ENCODE measurements around the gene GPS1. TPM values are rescaled to one million over a fixed set of nuclear protein-coding genes. Genes with fewer than 3 reads are reported as not detected.
A peak's percentile ranks its signal among the peaks of the same experiment; 100 is the strongest.

Gene GPS1
- total and polyA plus RNA-seq, 2 donors (not counting 1 experiment from before 2014, with no cell fraction given), result 80.5 to 124 TPM

DNA sequence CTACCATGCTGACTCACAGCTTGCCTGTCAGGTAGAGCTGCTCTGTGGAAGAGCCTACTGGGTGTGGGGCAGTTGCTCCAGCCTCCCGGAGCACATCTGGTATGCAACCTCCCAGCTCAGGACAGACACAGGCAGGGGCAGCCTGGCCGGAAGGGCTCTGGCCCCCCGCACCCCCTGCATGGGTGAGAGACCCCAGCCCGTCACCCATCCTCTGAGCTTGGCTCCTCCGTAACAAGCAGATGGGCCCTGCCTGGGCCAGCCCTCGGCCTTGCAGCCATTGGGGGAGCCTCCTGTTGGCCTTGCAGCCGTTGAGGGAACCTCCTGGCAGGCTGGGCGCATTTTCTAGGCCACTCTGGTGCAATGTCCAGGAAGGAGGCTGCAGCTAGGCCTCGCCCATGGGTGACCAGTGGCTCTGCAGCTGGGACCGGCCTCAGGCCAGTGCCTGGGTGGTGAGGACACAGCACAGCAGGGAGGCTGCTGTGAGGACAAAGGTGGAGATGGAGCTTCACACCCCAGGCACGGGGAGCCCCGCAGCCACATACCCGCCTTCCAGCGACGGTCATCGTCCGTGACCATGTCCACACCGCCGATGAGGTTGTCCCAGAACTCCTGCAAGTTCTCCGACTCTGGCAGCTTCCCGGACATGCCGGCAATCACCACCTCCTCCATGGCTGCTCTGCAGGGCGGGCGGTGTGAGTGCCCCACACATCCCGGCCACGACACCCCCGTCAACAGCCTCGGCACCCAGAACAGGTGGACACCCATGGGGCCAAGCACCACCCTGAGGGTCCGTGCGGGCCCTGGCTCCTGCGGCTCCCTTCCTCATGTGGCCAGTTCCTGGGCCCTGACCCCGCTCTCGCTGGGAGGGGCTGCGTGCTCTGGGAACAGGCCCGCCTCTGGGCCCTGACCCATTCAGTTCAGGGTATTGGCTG is 44.3 kb downstream of the GPS1 start:
- peak overlapping the region; percentile 50 for H3K4me3 Mint-ChIP-seq
- DNase-seq (no peak), ATAC-seq (ENCODE audit: low read depth) (no peak)
- ChIA-PET CTCF (interaction anchor here (1.0 kb wide), 1 partner anchor 66 kb away, joined by 3 read pairs; no protein-coding TSS in a partner anchor), POLR2A (interaction anchor here (0.6 to 1.2 kb wide), 2 partner anchors 10 to 855 kb away, joined by 3 to 7 read pairs; no protein-coding TSS in a partner anchor)
- H3K36me3 ChIP-seq (replicated peaks in 1 of 2; ENCODE audit: control extremely low read depth in 1 of 2, control insufficient read depth in 1 of 2, extremely low read depth in 1 of 2, insufficient read depth in 2 of 2, low read length in 1 of 2), result peaks cover 0 to 34% of the 10 kb centered on the region in 2 experiments
- H3K9ac ChIP-seq (ENCODE audit: low read length), result no peak overlapping the region
- 97% methylated on average over 33 of the region's 35 CpGs for WGBS (ENCODE audit: insufficient coverage)
- H3K4me1 Mint-ChIP-seq, result peaks cover 9% of the 10 kb centered on the region
- no peaks in the 10 kb centered on the region for H3K27me3 Mint-ChIP-seq
- no peaks in the 10 kb centered on the region for H3K27me3 ChIP-seq (replicated peaks in 1 of 4; ENCODE audit: control extremely low read depth in 1 of 4, control insufficient read depth in 3 of 4, insufficient read depth in 4 of 4, low read length in 3 of 4)
- peaks cover 35% of the 10 kb centered on the region for H3K79me2 ChIP-seq (ENCODE audit: control insufficient read depth, insufficient read depth, low read length)
- peaks cover 16 to 28% of the 10 kb centered on the region in 2 donors for H3K4me1 ChIP-seq (ENCODE audit: control insufficient read depth in 2 of 2, insufficient read depth in 2 of 2, low read length in 2 of 2)
- H3K4me3 ChIP-seq (ENCODE audit: control extremely low read depth in 1 of 5, extremely low read depth in 1 of 5, insufficient read depth in 1 of 5, low read depth in 2 of 5, low read length in 4 of 5), result no peak overlapping the region
- TF ChIP-seq, protein P1, sequence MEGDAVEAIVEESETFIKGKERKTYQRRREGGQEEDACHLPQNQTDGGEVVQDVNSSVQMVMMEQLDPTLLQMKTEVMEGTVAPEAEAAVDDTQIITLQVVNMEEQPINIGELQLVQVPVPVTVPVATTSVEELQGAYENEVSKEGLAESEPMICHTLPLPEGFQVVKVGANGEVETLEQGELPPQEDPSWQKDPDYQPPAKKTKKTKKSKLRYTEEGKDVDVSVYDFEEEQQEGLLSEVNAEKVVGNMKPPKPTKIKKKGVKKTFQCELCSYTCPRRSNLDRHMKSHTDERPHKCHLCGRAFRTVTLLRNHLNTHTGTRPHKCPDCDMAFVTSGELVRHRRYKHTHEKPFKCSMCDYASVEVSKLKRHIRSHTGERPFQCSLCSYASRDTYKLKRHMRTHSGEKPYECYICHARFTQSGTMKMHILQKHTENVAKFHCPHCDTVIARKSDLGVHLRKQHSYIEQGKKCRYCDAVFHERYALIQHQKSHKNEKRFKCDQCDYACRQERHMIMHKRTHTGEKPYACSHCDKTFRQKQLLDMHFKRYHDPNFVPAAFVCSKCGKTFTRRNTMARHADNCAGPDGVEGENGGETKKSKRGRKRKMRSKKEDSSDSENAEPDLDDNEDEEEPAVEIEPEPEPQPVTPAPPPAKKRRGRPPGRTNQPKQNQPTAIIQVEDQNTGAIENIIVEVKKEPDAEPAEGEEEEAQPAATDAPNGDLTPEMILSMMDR (IDR thresholded peaks at IDR 0.05), result no peak
- TF ChIP-seq EZH2 (IDR thresholded peaks at IDR 0.05; ENCODE audit: borderline replicate concordance, insufficient read depth, low read depth, low read length, poor library complexity, severe bottlenecking), result no peak
- H3K9me3 ChIP-seq (ENCODE audit: control extremely low read depth in 1 of 3, control insufficient read depth in 2 of 3, insufficient read depth in 1 of 3, low read length in 2 of 3), result no peaks in the 10 kb centered on the region
- peaks cover 15% of the 10 kb centered on the region for H4K20me1 ChIP-seq (ENCODE audit: control insufficient read depth, insufficient read depth, low read length, poor library complexity, severe bottlenecking)
- H3K27ac ChIP-seq (ENCODE audit: low read length in 2 of 2), result no peak overlapping the region
- peak overlapping the region; percentile 53 for H3K27ac Mint-ChIP-seq
- intact Hi-C loops (cut with micrococcal nuclease), result loop anchor here (5.0 to 10.0 kb wide), 2 partner anchors 119 to 956 kb away; partner anchors contain the start of gene CCDC57
- H3K4me2 ChIP-seq (replicated peaks; ENCODE audit: low read depth, low read length, poor library complexity, severe bottlenecking), result peak overlapping the region; percentile 99
- H3K9me3 Mint-ChIP-seq (ENCODE audit: insufficient read depth), result no peaks in the 10 kb centered on the region
- H2AFZ ChIP-seq (ENCODE audit: insufficient read depth, low read depth, low read length, poor library complexity, severe bottlenecking), result no peak overlapping the region
